IPS DF 6.9 (cell line): ENCODE measurements around the gene RAD51B.

Source experiments
- DNase-seq: peaks from one replicate; pipeline ENCODE4 v3.0.0-alpha.2; 2013; ENCODE audit warnings: low read depth, low spot score
- H3K27ac ChIP-seq: one replicate; pipeline ENCODE4 v1.5.1; 2013; ENCODE audit warnings: low read length, control low read depth
- H3K27me3 ChIP-seq: 2 replicates; pipeline ENCODE4 v1.6.1; 2013; ENCODE audit warnings: mild to moderate bottlenecking, low read length; ENCODE audit not compliant: control insufficient read depth, insufficient read depth
- H3K36me3 ChIP-seq: 2 replicates; pipeline ENCODE4 v1.6.1; 2013; ENCODE audit warnings: low read length; ENCODE audit not compliant: control insufficient read depth, insufficient read depth
- H3K4me1 ChIP-seq: 2 replicates; pipeline ENCODE4 v1.6.1; 2013; ENCODE audit warnings: low read length; ENCODE audit not compliant: control insufficient read depth, insufficient read depth
- H3K4me3 ChIP-seq: 2 replicates; pipeline ENCODE4 v1.5.1; 2013; ENCODE audit warnings: mild to moderate bottlenecking, low read length
- H3K9me3 ChIP-seq: 2 replicates; pipeline ENCODE4 v1.6.1; 2013; ENCODE audit warnings: low read length, inconsistent platforms; ENCODE audit not compliant: control insufficient read depth, insufficient read depth
- WGBS: extraction: QIAGEN DNeasy Blood & Tissue Kit; methylation state at CpG from one replicate; pipeline ENCODE4 v1.1.7; 2013; ENCODE audit warnings: mixed read lengths, missing lambda C conversion rate; ENCODE audit not compliant: insufficient read length, insufficient coverage; 5-methylcytosine and 5-hydroxymethylcytosine counted together

RAD51B gene

GRCh38 chr14:68482772-68483395 is 663.3 kb downstream of the RAD51B start:
- no peak overlapping the region for H3K27ac ChIP-seq
- no CpG with 5 or more reads among the region's 1 CpG for WGBS
- H3K4me3 ChIP-seq, result no peak overlapping the region
- DNase-seq, result no peak
- no peaks in the 10 kb centered on the region for H3K4me1 ChIP-seq
- H3K9me3 ChIP-seq, result no peaks in the 10 kb centered on the region
- no peaks in the 10 kb centered on the region for H3K27me3 ChIP-seq
- no peaks in the 10 kb centered on the region for H3K36me3 ChIP-seq

DNA sequence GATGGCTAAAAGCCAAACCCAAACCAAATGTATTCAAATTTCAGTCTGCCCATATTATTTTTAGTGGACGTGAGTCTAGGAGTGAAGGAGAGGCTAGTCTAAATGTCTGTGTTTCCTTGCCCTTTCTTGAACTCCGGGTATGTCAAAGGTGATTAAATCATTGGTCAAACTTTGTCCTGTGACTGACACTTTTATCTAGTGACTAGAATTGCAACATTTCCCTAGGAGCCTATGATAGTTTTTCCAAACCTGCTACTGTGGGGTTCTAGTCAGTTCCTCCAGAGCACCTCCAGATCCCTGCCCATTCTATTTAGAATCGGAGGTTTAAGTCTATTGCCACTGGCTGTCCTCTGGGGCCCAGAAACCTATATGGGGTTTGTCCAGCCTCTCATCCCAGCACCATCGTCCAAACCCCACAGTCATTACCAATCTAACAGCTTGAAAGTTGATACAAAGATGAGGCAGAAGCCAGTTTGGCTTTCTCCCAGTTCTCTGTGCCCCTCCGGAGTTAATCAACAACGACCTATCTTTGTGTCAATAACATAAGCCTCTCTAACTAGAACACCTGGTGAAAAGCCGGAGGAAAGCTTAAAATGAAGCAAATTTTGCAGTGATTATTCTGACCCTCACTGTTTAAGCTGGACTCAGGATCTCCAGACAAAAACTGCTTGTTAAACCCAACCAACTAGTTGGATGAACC is 666.6 kb downstream of the RAD51B start:
- no peak overlapping the region for H3K27ac ChIP-seq
- 0 out of 2 replicates have a peak, but pooled peaks cover 1% of the 10 kb centered on the region for H3K4me1 ChIP-seq
- no peaks in the 10 kb centered on the region for H3K36me3 ChIP-seq
- H3K4me3 ChIP-seq, result no peak overlapping the region
- WGBS, result no CpG with 5 or more reads among the region's 7 CpGs
- DNase-seq, result no peak
- H3K27me3 ChIP-seq, result no peaks in the 10 kb centered on the region
- no peaks in the 10 kb centered on the region for H3K9me3 ChIP-seq

GRCh38 chr14:68486809-68487208 is 667.2 kb downstream of the RAD51B start:
- no CpG with 5 or more reads among the region's 6 CpGs for WGBS
- Histone ChIP-seq H3K27me3 (no peaks in the 10 kb centered on the region), H3K36me3 (no peaks in the 10 kb centered on the region), H3K27ac (no peak overlapping the region), H3K9me3 (no peaks in the 10 kb centered on the region), H3K4me3 (no peak overlapping the region), H3K4me1 (0 out of 2 replicates have a peak, but pooled peaks cover 1% of the 10 kb centered on the region)
- DNase-seq, result no peak

- no peak overlapping the region for H3K4me3 ChIP-seq
- no peaks in the 10 kb centered on the region for H3K9me3 ChIP-seq
- no peaks in the 10 kb centered on the region for H3K27me3 ChIP-seq
- no CpG with 5 or more reads among the region's 3 CpGs for WGBS
- H3K36me3 ChIP-seq, result no peaks in the 10 kb centered on the region
- H3K27ac ChIP-seq, result no peak overlapping the region
- DNase-seq, result no peak
- peaks cover 3% of the 10 kb centered on the region; the same call in 1 of the 2 replicates for H3K4me1 ChIP-seq
Measured at GRCh38 chr14:68487805-68488590, 668.4 kb downstream of the RAD51B start.

- Histone ChIP-seq H3K27me3 (no peaks in the 10 kb centered on the region), H3K4me3 (no peak overlapping the region), H3K4me1 (peaks cover 5% of the 10 kb centered on the region), H3K36me3 (no peaks in the 10 kb centered on the region), H3K27ac (no peak overlapping the region), H3K9me3 (no peaks in the 10 kb centered on the region)
- DNase-seq, result no peak
- WGBS, result no CpG with 5 or more reads among the region's 6 CpGs
Measured at GRCh38 chr14:68491793-68492192, 672.2 kb downstream of the RAD51B start.

GRCh38 chr14:68492381-68493151 is 673.0 kb downstream of the RAD51B start:
- no peak for DNase-seq
- H3K4me3 ChIP-seq, result no peak overlapping the region
- H3K36me3 ChIP-seq, result no peaks in the 10 kb centered on the region
- WGBS, result no CpG with 5 or more reads among the region's 5 CpGs
- H3K27me3 ChIP-seq, result no peaks in the 10 kb centered on the region
- H3K4me1 ChIP-seq, result peaks cover 5% of the 10 kb centered on the region
- H3K9me3 ChIP-seq, result no peaks in the 10 kb centered on the region
- H3K27ac ChIP-seq, result no peak overlapping the region

- Histone ChIP-seq H3K36me3 (no peaks in the 10 kb centered on the region), H3K27me3 (no peaks in the 10 kb centered on the region), H3K27ac (no peak overlapping the region), H3K4me1 (peaks cover 5% of the 10 kb centered on the region), H3K4me3 (no peak overlapping the region), H3K9me3 (no peaks in the 10 kb centered on the region)
- no CpG with 5 or more reads among the region's 9 CpGs for WGBS
- no peak for DNase-seq
Measured at GRCh38 chr14:68493152-68493911, 673.8 kb downstream of the RAD51B start.

GRCh38 chr14:68495101-68496039 is 675.8 kb downstream of the RAD51B start:
- no peak overlapping the region for H3K27ac ChIP-seq
- H3K36me3 ChIP-seq, result no peaks in the 10 kb centered on the region
- no peaks in the 10 kb centered on the region for H3K27me3 ChIP-seq
- H3K4me1 ChIP-seq, result peaks cover 5% of the 10 kb centered on the region
- no peak for DNase-seq
- H3K9me3 ChIP-seq, result no peaks in the 10 kb centered on the region
- no CpG with 5 or more reads among the region's 14 CpGs for WGBS
- H3K4me3 ChIP-seq, result no peak overlapping the region

DNA sequence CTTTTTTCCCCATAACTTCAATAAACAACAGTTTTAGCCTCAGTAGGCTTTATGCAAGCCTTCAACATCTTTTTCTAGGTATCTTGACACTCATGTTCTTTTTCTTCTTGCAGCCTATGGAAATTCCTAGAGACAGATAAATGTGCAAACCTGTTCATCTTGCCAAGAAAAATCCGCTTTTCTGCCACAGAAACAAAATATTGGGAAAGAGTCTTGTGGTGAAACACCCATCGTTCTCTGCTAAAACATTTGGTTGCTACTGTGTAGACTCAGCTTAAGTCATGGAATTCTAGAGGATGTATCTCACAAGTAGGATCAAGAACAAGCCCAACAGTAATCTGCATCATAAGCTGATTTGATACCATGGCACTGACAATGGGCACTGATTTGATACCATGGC is 677.4 kb downstream of the RAD51B start:
- H3K27me3 ChIP-seq, result no peaks in the 10 kb centered on the region
- peaks cover 4% of the 10 kb centered on the region for H3K4me1 ChIP-seq
- no peak for DNase-seq
- WGBS, result no CpG with 5 or more reads among the region's 2 CpGs
- no peaks in the 10 kb centered on the region for H3K9me3 ChIP-seq
- H3K27ac ChIP-seq, result no peak overlapping the region
- no peak overlapping the region for H3K4me3 ChIP-seq
- H3K36me3 ChIP-seq, result no peaks in the 10 kb centered on the region
